Duodenal mucosa (tissue), 2 donors: ENCODE measurements around the gene MDM1.
A peak's percentile ranks its signal among the peaks of the same experiment; 100 is the strongest.

Experiments
- H3K27ac ChIP-seq: one replicate; pipeline ENCODE4 v1.7.0; 2013; ENCODE audit warnings: low read depth, low read length
- H3K27me3 ChIP-seq, 2 donors: one replicate each; pipeline ENCODE4 v1.7.0; 2013; ENCODE audit warnings: low read length in 2 of 2, control low read depth in 1 of 2; ENCODE audit not compliant: insufficient read depth in 2 of 2, control insufficient read depth in 1 of 2
- H3K36me3 ChIP-seq, 2 donors: one replicate each; pipeline ENCODE4 v1.7.0; 2013; ENCODE audit warnings: low read length in 2 of 2, control low read depth in 1 of 2; ENCODE audit not compliant: insufficient read depth in 2 of 2, control insufficient read depth in 1 of 2
- H3K4me1 ChIP-seq, 2 donors: one replicate each; pipeline ENCODE4 v1.7.0; 2013; ENCODE audit warnings: low read length in 2 of 2, control low read depth in 1 of 2; ENCODE audit not compliant: insufficient read depth in 2 of 2, control insufficient read depth in 1 of 2
- H3K4me3 ChIP-seq, 2 donors: one replicate each; pipeline ENCODE4 v1.7.0; 2013; ENCODE audit warnings: low read length in 2 of 2, low read depth in 1 of 2
- H3K9ac ChIP-seq, 2 donors: one replicate each; pipeline ENCODE4 v1.7.0; 2013; ENCODE audit warnings: low read length in 2 of 2, low read depth in 1 of 2
- H3K9me3 ChIP-seq, 2 donors: one replicate each; pipeline ENCODE4 v1.7.0; 2013; ENCODE audit warnings: low read length in 2 of 2, control low read depth in 1 of 2; ENCODE audit not compliant: control insufficient read depth in 1 of 2

MDM1 gene

DNA sequence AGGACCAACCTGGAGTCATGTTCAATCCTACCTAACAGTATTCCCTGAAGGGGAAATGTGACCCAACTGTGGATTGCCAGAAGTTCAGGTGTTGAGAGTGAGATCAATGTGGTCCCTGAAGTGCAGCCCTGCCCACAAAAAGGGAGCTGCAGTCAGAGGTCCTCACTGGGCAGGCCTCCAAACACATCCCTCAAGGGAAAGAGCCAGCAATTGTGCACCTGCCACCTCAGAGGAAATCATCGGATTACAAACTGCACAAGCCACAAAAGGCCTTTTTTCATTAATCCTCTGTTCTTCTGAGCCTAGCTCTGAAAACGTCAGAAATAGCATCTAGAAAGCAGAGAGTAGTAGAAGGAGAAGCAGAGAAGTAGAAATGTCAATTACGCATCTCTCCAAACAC is 10.8 kb upstream of the MDM1 start:
- Histone ChIP-seq H3K4me3 (no peak overlapping the region), H3K9me3 (no peaks in the 10 kb centered on the region), H3K36me3 (no peaks in the 10 kb centered on the region), H3K4me1 (no peaks in the 10 kb centered on the region), H3K9ac (no peak overlapping the region), H3K27me3 (no peaks in the 10 kb centered on the region), H3K27ac (no peak overlapping the region)

DNA sequence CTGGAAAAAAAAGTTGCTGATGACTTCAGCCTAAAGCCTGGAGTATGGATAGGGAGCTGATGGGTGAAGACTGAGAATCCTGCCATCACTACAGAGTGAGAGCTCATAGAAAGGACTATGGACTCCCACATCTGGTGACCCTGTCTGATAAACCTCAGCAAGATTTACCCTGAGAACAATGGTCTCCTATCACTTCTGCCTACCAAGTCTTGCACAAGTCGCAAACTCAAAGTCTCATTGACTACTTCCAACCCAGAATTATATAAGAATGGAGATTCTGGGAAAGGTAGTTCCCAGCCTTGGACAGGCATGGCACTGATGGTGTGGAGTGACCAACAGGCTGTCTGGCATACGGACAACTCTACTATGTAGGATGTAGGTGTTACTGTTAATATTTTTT is 9.7 kb upstream of the MDM1 start:
- Histone ChIP-seq H3K4me1 (peaks cover 0 to under 1% of the 10 kb centered on the region in 2 donors), H3K9ac (no peak overlapping the region), H3K9me3 (no peaks in the 10 kb centered on the region), H3K4me3 (no peak overlapping the region), H3K36me3 (no peaks in the 10 kb centered on the region), H3K27me3 (no peaks in the 10 kb centered on the region), H3K27ac (no peak overlapping the region)

GRCh38 chr12:68340404-68341270 is 8.5 kb upstream of the MDM1 start:
- Histone ChIP-seq H3K27me3 (no peaks in the 10 kb centered on the region), H3K9ac (no peak overlapping the region), H3K4me3 (no peak overlapping the region), H3K36me3 (no peaks in the 10 kb centered on the region), H3K4me1 (peaks cover 0 to 5% of the 10 kb centered on the region in 2 donors), H3K27ac (no peak overlapping the region), H3K9me3 (no peaks in the 10 kb centered on the region)

DNA sequence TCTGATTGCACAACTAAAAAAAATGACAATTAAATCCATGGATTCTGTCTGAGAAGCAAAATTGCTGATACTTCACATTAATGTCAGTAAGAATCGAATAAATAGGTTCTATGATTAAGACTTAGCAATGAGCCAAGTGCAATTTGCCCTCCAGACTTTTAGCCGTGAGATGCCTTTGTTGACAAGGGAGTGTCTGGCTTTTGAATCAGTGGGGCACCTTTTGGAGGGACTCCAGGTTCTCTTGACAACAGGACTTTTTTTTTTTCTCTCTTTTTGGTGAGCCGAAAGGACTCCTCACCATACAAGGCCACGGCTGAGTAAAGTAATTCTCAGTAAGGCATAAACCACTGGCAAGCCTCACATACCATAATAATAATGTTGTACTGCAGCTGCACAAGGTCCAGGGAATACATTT is 4.7 kb upstream of the MDM1 start:
- peaks cover 3 to 5% of the 10 kb centered on the region in 2 donors for H3K4me1 ChIP-seq

DNA sequence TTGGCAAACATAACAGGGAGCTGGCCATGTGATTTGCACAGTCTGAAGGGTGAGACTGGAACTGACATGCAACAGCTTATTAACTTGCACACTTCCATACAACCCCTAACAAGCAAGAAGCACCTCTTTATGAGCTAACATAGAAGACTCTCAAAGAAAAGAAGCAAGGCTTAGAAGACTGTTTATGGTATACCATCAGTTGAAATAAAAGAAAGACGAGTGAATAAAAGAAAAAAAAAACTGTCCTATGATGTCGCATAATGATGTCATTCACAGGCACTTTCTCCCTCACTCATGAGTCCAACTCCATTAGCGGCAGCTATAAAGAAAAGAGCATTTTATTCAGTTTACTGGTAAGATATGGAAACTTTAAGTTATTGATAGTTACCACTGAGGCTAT is 3.3 kb upstream of the MDM1 start:
- Histone ChIP-seq H3K27me3 (no peaks in the 10 kb centered on the region), H3K4me1 (peaks cover 11 to 13% of the 10 kb centered on the region in 2 donors), H3K9ac (no peak overlapping the region), H3K4me3 (no peak overlapping the region), H3K36me3 (no peaks in the 10 kb centered on the region), H3K27ac (no peak overlapping the region), H3K9me3 (no peaks in the 10 kb centered on the region)

More for the DNA sequence above, 4.7 kb upstream of the MDM1 start:
- Histone ChIP-seq H3K27me3 (no peaks in the 10 kb centered on the region), H3K36me3 (no peaks in the 10 kb centered on the region), H3K27ac (no peak overlapping the region), H3K4me3 (no peak overlapping the region), H3K9me3 (no peaks in the 10 kb centered on the region), H3K9ac (no peak overlapping the region)

DNA sequence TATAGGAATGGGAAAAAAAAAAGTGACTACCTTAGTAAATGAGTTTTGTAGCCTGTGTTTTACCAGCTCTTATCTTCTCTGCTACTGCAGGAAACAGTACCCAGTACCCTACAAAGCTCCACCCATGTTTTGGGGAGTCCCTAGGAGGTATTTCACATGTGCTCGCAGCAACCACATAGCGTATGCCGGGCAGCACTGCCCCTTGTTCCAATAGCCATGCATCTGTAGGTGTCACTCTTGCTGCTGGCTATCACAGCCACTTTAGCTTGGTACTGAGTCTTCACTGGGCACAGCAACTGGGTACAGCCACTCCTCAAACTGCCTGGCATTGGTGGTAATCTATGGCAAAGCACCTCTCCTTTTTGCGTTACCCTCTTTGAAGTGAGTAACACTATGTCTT is 2.0 kb upstream of the MDM1 start:
- H3K27me3 ChIP-seq: no peaks in the 10 kb centered on the region
- H3K4me1 ChIP-seq: peaks cover 11 to 13% of the 10 kb centered on the region in 2 donors
- H3K9ac ChIP-seq: no peak overlapping the region
- H3K9me3 ChIP-seq: no peaks in the 10 kb centered on the region
- H3K4me3 ChIP-seq: no peak overlapping the region
- no peaks in the 10 kb centered on the region for H3K36me3 ChIP-seq
- H3K27ac ChIP-seq: no peak overlapping the region

DNA sequence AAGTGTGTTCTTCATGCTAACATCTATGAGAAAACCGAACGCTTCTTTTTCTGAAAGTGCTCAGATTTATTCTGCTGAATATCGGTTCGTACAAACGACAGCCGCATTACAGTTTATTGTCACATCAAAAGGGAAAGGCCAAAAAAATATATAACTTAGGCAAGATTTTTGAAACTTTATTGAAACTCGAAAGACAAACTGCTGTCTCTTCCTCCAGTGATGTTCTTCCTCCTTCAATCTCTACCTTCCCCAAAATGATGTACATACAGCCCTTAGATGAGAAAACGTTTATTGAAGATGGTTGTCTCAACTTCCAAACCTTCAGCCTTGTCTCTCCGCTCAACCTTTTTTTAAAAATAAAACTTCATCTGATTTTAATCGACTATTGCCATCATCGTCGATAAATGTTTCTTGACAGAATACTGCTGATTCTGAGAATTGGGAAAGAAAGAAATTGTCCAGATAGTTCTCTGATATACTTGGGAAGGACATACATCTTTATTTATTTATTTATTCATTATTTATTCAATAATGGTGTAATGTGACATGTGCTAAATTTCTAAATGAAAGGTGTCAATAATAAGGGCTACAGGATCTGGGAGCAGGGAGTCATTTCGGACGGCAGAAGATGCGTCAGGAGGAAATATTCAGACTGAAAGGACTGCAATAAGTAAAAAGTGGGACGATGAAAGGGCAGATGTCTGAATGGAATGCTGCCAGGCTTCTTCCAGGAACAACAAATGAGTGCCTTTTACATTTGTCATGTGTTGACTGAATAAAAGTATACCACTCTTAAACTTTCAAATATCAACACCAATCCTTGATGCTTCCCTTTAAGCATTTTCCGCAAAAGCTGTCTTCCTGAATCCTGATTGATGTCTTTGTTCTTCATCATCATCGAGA is 817 bp upstream of the MDM1 start:
- H3K9me3 ChIP-seq: no peaks in the 10 kb centered on the region
- peaks cover 11 to 13% of the 10 kb centered on the region in 2 donors for H3K4me1 ChIP-seq
- no peaks in the 10 kb centered on the region for H3K36me3 ChIP-seq
- peak overlapping the region; percentile 77 to 89 for H3K4me3 ChIP-seq
- H3K9ac ChIP-seq: peak overlapping the region; percentile 26 to 61
- H3K27ac ChIP-seq: no peak overlapping the region
- no peaks in the 10 kb centered on the region for H3K27me3 ChIP-seq

- H3K27ac ChIP-seq: no peak overlapping the region
- no peaks in the 10 kb centered on the region for H3K9me3 ChIP-seq
- H3K27me3 ChIP-seq: no peaks in the 10 kb centered on the region
- peak overlapping the region; percentile 86 to 89 for H3K4me3 ChIP-seq
- peak overlapping the region; percentile 62 to 63 for H3K9ac ChIP-seq
- peaks cover 9 to 11% of the 10 kb centered on the region in 2 donors for H3K4me1 ChIP-seq
- peaks cover 0 to 3% of the 10 kb centered on the region in 2 donors for H3K36me3 ChIP-seq
These were observed 678 bp downstream of the MDM1 start for GRCh38 chr12:68331500-68331868.

DNA sequence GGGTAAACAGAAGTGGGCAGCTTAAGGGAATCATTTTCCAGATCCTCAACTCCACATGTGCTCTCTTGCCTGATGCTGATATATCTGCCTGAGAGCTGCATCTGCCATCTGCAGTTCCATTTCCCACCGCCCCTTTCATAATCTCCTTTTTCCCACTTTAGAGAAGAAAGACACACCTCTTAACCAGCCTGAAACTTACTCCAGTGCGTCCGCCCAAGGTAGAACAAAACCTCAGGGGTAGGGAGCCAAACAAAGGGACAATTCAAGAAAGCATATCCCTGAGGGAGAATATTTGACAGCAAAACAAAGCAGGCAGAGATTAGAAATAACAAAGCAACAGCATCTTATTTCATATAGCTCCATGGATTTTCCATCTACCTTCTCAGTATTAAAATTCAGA is 4.3 kb downstream of the MDM1 start:
- Histone ChIP-seq H3K36me3 (peaks cover 0 to 11% of the 10 kb centered on the region in 2 donors), H3K4me3 (no peak overlapping the region), H3K9ac (no peak overlapping the region), H3K4me1 (peaks cover 8 to 10% of the 10 kb centered on the region in 2 donors), H3K27me3 (no peaks in the 10 kb centered on the region), H3K27ac (no peak overlapping the region), H3K9me3 (no peaks in the 10 kb centered on the region)

DNA sequence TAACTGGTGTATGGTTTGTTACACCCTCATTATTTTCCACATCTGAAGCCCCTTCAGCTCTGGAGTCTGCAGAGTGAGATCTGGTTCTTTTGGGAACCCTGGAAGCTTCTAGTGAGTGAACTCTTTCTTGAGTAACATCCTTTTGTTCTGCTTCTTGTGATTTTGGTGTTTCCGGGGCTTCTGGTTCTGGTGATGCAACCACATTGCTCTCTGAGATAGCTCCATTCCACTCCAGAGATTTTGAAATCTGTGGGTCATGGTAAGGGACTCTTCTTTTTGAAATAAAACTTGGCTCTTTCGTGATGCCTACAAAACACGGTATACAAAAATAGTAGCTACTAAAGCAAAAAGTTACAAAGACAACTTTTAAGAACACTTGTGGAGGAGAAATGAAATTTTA is 5.4 kb downstream of the MDM1 start:
- Histone ChIP-seq H3K36me3 (peaks cover 0 to 14% of the 10 kb centered on the region in 2 donors), H3K27me3 (no peaks in the 10 kb centered on the region), H3K4me3 (no peak overlapping the region), H3K9me3 (no peaks in the 10 kb centered on the region), H3K4me1 (peaks cover 8% of the 10 kb centered on the region in 2 donors), H3K9ac (no peak overlapping the region), H3K27ac (no peak overlapping the region)
